GM18951 (cell line): ENCODE measurements around the gene PICK1.
A peak's percentile ranks its signal among the peaks of the same experiment; 100 is the strongest.

Experiments used
- POLR2A ChIP-seq: IDR thresholded peaks from 4 replicates; pipeline ENCODE4 v1.6.1; 2011; ENCODE audit warnings: mild to moderate bottlenecking; ENCODE audit not compliant: insufficient read length, insufficient read depth; ENCODE audit errors: extremely low read depth
- in situ Hi-C: fragments of 300-500 bp; cut with MboI; formaldehyde crosslinking; loops from one replicate; pipeline ENCODE4 v1.12.0; 2022; ENCODE audit warnings: low sequenced_read_pairs, mixed read lengths, inconsistent platforms; ENCODE audit not compliant: unreplicated experiment

PICK1 gene

DNA sequence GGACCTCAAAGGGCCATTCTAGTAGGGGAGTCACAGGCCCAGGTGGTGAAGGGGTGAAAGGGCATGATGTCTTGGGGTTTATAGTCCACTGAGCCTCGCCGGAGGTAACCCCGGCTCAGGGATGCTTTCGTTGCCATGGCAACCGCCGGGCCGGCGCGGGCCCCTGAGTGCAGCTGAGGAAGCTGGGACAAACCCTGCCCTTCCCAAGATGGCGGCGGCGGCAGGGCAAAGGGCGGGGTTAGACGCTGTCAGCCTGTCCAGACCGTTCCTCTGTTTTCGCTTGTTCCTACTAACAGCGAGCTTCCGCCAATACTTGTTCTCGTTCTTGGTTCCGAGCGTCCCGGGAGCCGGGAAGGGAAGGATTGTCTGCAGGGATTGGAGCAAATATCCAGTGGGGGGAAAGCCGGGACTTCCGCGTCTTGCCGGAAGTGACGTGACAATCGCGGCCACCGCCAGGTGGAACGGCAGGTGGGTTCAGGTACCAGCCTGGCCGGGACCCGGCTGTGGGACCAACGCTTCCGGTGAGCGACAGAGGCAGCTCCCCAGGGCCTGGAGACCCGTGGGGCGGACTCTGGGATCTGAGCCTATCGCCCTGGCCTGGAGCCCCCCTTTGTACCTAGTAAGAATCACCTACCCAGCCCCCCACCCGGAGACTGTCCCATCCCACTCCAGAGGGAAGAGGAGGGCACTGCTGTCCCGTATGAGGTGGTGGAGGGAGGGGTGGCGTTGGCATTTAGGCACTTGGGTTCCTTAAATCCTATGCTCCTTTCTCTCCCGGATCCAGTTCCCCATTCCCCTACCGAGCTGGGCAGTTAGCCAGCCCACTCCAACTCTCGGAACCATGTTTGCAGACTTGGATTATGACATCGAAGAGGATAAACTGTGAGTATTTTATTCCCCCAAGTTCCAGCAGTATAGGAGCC, at the start of gene PICK1:
PICK1 (plus strand) TSS at position 436 of the 923 bp plus-strand sequence; CDS start at position 842, 406 bp downstream.
- in situ Hi-C loops = no loop called here
- peak; percentile 53 for TF ChIP-seq POLR2A

DNA sequence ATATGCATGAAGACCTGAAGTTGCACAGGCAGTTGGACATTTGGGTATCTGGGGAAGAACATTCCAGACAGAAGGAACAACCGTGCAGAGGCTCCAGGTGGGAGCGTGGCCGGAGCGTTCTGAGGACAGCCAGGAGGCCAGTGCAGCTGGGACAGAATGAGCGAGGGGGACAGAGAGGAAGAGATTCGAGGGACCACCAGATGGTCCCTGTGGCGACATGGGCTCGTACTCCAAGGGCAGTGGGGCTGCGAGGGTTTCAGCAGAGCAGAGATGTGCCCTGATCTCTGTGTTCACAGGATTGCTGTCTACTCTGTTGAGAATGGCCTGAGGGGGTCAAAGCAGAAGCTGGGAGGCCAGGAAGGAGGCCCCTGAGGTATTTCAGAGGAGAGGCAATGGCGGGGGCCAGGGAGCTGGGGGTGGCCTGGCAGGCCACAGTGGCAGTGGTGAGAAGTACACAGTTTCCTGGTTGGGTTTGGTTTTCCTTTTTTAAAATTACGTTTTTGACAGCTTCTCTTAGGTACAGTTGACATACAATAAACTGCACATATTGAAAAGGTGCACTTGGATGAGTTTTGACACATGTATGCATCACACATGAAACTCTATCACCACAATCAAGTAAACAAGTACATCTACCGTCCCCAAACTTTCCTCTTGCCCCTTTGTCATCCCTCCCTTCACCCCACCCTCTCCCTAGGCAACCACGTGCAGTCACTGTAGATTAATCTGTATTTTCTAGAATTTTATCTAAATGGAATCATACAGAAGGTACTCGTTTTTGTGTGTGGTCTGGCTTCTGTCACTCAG, 48.0 kb upstream of the PICK1 start:
- no peak for TF ChIP-seq POLR2A
- in situ Hi-C loops = no loop called here

GRCh38 chr22:38012604-38013072, 44.6 kb upstream of the PICK1 start:
- TF ChIP-seq POLR2A = no peak
- in situ Hi-C loops = no loop called here

DNA sequence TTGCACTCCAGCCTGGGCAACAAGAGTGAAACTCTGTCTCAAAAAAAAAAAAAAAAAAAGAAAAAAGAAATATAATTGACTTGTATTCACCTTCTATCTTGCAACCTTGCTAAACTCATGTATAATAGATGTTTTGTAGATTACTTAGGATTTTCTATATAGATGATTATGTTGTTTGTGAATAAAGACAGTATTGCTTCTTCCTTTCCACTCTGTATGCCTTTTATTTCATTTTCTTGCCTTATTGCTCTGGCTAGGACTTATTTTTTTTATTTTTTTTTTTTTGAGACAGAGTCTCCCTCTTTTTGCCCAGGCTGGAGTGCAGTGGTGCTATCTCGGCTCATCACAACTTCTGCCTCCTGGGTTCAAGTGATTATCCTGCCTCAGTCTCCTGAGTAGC, 43.1 kb upstream of the PICK1 start:
- in situ Hi-C loops = no loop called here
- TF ChIP-seq POLR2A = no peak

GRCh38 chr22:38016182-38017151, 40.7 kb upstream of the PICK1 start:
- no peak for TF ChIP-seq POLR2A
- in situ Hi-C loops = no loop called here

DNA sequence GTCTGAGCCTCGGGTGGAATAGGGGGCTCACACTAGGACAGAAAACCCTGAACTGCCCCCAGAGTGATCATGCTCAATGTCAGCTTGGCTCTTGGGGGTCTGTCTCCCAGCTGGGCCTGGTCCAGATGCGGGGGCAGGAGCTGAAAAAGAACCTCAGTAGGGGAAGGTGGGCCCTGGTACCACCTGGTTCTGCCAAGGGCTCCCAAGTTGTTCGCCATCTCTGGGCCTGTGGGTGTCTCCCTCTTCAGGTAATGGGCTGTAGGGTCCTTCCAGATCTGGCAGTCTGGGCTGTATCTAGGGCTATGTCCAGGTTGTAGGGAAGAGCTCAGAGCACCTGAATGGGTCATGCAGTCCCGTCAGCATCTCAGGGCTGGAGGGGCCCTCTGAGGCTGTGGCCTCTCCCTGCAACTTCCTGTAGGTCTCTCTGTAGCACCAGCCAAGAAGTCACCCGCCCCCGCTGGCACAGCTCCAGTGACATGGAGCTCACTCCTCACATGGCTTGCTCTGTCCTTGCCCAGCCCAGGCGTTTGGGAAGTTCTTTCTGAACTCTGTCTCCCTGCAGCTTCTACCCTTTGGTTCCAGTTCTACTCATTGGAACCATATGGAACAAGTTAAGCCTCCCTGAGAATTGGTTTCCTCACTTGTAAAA, 39.8 kb upstream of the PICK1 start:
- in situ Hi-C loops = no loop called here
- no peak for TF ChIP-seq POLR2A

- no peak for TF ChIP-seq POLR2A
- in situ Hi-C loops = no loop called here
Observed at GRCh38 chr22:38017939-38018885, 39.0 kb upstream of the PICK1 start.

DNA sequence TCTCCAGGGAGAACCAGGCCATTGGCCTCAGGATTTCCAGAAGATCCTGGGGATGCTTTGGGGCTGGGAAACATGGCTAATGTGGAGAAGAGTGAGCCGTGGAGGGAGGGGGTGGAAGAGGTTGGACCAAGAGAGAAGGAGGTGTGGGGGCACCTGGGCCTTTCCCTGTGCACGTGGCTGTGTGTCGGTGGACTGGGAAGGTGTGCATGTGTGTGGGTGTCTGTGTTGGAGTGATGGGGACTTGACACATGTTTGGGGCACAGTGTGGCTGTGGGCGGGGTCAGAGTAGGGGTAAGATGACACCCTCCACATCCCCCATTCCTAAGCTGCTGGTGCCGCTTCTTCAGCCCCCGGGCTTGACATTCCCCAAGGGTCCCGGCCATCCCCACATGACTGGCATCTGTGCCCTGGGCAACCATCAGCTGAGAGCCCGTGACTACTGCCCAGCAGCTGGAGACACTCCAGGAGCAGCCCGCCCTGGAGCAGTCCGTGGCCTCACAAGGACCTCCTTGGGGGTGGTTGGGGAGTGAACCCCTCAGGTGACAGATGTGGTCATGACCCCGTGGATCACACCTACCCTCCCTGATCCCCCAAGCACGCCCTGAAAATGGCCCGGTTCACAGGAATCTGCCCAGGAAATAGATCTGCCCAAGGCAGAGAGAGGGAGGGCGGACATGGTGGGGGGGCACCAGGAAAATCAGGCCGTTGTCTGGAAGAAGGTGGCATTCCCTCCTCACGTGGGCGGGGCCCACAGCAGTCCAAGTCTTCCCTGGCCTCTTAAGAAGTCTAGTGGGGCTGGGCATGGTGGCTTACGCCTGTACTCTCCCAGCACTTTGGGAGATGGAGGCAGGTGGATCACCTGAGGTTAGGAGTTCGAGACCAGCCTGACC, 38.0 kb upstream of the PICK1 start:
- in situ Hi-C loops = no loop called here
- no peak for TF ChIP-seq POLR2A

GRCh38 chr22:38021206-38021605, 36.0 kb upstream of the PICK1 start:
- no peak for TF ChIP-seq POLR2A
- in situ Hi-C loops = no loop called here

DNA sequence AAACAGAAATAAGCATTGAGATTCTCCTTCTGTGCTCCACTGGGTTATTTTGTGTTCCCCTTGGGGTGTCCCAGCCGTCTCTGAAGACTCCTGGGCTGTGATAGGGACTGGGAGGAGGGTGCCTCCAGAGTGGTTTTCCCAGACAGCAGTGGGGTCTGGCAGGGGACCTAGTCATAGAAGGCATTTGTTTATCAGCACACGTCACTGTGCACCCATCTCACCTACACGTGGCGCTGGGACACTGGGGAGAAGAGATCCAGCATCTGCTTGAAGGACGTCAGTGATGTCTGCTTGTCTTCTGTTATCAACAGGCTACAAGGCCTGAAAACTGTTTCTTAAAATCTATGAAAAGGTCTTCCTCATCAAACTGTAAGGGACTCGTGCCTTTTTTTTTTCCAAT, 34.2 kb upstream of the PICK1 start:
- in situ Hi-C loops = no loop called here
- no peak for TF ChIP-seq POLR2A

- in situ Hi-C loops = no loop called here
- TF ChIP-seq POLR2A = no peak
Observed at GRCh38 chr22:38025514-38025913, 31.7 kb upstream of the PICK1 start.
